WERI-Rb-1 (cell line): ENCODE data around the gene KDM4C.

Source experiments
- DNase-seq: peaks from one replicate; pipeline ENCODE4 v3.0.0-alpha.2; 2020
- H3K27ac ChIP-seq: fragments of 250-450 bp; sonication (Bioruptor Pico); 2 replicates; pipeline ENCODE4 v1.5.1; 2020; ENCODE audit warnings: mild to moderate bottlenecking, moderate library complexity
- H3K27me3 ChIP-seq: fragments of 250-450 bp; sonication (Bioruptor Pico); 2 replicates; pipeline ENCODE4 v1.5.1; 2021; ENCODE audit warnings: mild to moderate bottlenecking, low read depth, moderate library complexity; ENCODE audit not compliant: insufficient read depth, severe bottlenecking
- H3K36me3 ChIP-seq: fragments of 250-450 bp; sonication (Bioruptor Pico); 2 replicates; pipeline ENCODE4 v1.5.1; 2020; ENCODE audit warnings: mild to moderate bottlenecking, moderate library complexity
- H3K4me3 ChIP-seq: 2 replicates; pipeline ENCODE4 v1.5.1; 2011; ENCODE audit warnings: low read depth, mild to moderate bottlenecking, control low read depth, low read length
- H3K9me3 ChIP-seq: fragments of 250-450 bp; sonication (Bioruptor Pico); 2 replicates; pipeline ENCODE4 v1.5.1; 2021; ENCODE audit warnings: mild to moderate bottlenecking, moderate library complexity; ENCODE audit not compliant: severe bottlenecking
- CTCF ChIP-seq: IDR thresholded peaks from 2 replicates; pipeline ENCODE4 v1.5.1; 2011; ENCODE audit warnings: low read depth, mild to moderate bottlenecking, control low read depth, inconsistent platforms, low read length

KDM4C gene

GRCh38 chr9:6833518-6834192 lies 75.9 kb downstream of the KDM4C start:
- Histone ChIP-seq H3K36me3 (no peaks in the 10 kb centered on the region; the same call in 1 of the 2 replicates), H3K9me3 (no peaks in the 10 kb centered on the region), H3K4me3 (no peak overlapping the region), H3K27ac (no peak overlapping the region), H3K27me3 (no peaks in the 10 kb centered on the region)
- no peak for DNase-seq
- no peak for TF ChIP-seq CTCF

GRCh38 chr9:6834306-6834705 lies 76.5 kb downstream of the KDM4C start:
- no peaks in the 10 kb centered on the region for H3K9me3 ChIP-seq
- H3K36me3 ChIP-seq: no peaks in the 10 kb centered on the region; the same call in 1 of the 2 replicates
- no peak overlapping the region for H3K27ac ChIP-seq
- TF ChIP-seq CTCF: no peak
- no peaks in the 10 kb centered on the region for H3K27me3 ChIP-seq
- no peak overlapping the region for H3K4me3 ChIP-seq
- no peak for DNase-seq

- TF ChIP-seq CTCF: no peak
- H3K4me3 ChIP-seq: no peak overlapping the region
- H3K9me3 ChIP-seq: no peaks in the 10 kb centered on the region
- H3K27me3 ChIP-seq: no peaks in the 10 kb centered on the region
- H3K36me3 ChIP-seq: no peaks in the 10 kb centered on the region; the same call in 1 of the 2 replicates
- no peak for DNase-seq
- H3K27ac ChIP-seq: no peak overlapping the region
Observed at GRCh38 chr9:6838158-6838557, 80.4 kb downstream of the KDM4C start.

GRCh38 chr9:6842584-6842947 lies 84.8 kb downstream of the KDM4C start:
- Histone ChIP-seq H3K36me3 (no peaks in the 10 kb centered on the region), H3K9me3 (no peaks in the 10 kb centered on the region), H3K27me3 (no peaks in the 10 kb centered on the region), H3K27ac (no peak overlapping the region), H3K4me3 (no peak overlapping the region)
- TF ChIP-seq CTCF: no peak
- DNase-seq: no peak

GRCh38 chr9:6843742-6844141 lies 86.0 kb downstream of the KDM4C start:
- no peaks in the 10 kb centered on the region for H3K9me3 ChIP-seq
- no peak overlapping the region for H3K4me3 ChIP-seq
- no peak for DNase-seq
- no peaks in the 10 kb centered on the region for H3K27me3 ChIP-seq
- no peak overlapping the region for H3K27ac ChIP-seq
- no peak for TF ChIP-seq CTCF
- H3K36me3 ChIP-seq: no peaks in the 10 kb centered on the region

GRCh38 chr9:6844267-6844666 lies 86.5 kb downstream of the KDM4C start:
- no peak for TF ChIP-seq CTCF
- H3K36me3 ChIP-seq: no peaks in the 10 kb centered on the region
- H3K27me3 ChIP-seq: no peaks in the 10 kb centered on the region
- H3K4me3 ChIP-seq: no peak overlapping the region
- DNase-seq: no peak
- H3K9me3 ChIP-seq: no peaks in the 10 kb centered on the region
- no peak overlapping the region for H3K27ac ChIP-seq
